Measurements from ENCODE around the gene PTPN23. TPM values are rescaled to one million over a fixed set of nuclear protein-coding genes. Genes with fewer than 3 reads are reported as not detected.

Gene PTPN23
- total and polyA plus RNA-seq, 2 experiments from 2014 or later: 17.1 to 18.7 TPM

DNA sequence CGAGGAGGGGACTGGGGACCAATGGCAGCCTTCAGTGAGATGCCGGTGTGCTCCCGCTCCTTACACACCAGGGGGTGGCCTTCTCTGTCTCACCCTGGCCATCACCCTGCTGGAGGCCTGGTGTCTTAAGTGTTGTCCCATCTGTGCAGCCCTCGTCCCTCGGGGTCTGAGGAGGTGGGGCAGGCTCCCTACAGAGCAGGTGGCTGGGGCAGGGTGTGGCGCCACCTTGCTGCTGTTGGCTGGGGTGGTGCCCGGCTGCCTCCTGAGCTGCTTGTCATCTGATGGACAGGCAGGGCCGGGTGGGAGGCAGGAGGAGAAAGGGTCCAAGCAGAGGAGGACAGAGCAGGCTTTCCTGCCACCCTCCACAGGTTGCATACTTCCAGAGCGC lies 25.9 kb downstream of the PTPN23 start:
- Histone ChIP-seq H3K4me3 (no peak overlapping the region), H3K36me3 (peaks cover 8% of the 10 kb centered on the region), H3K9me3 (ENCODE audit: low read depth) (no peaks in the 10 kb centered on the region), H3K27ac (no peak overlapping the region), H3K27me3 (no peaks in the 10 kb centered on the region), H3K4me1 (ENCODE audit: low read depth) (peaks cover 10% of the 10 kb centered on the region)
- DNase-seq (ENCODE audit: low read depth in 1 of 2, low spot score in 1 of 2): no peak
- TF ChIP-seq, protein P1, sequence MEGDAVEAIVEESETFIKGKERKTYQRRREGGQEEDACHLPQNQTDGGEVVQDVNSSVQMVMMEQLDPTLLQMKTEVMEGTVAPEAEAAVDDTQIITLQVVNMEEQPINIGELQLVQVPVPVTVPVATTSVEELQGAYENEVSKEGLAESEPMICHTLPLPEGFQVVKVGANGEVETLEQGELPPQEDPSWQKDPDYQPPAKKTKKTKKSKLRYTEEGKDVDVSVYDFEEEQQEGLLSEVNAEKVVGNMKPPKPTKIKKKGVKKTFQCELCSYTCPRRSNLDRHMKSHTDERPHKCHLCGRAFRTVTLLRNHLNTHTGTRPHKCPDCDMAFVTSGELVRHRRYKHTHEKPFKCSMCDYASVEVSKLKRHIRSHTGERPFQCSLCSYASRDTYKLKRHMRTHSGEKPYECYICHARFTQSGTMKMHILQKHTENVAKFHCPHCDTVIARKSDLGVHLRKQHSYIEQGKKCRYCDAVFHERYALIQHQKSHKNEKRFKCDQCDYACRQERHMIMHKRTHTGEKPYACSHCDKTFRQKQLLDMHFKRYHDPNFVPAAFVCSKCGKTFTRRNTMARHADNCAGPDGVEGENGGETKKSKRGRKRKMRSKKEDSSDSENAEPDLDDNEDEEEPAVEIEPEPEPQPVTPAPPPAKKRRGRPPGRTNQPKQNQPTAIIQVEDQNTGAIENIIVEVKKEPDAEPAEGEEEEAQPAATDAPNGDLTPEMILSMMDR (IDR thresholded peaks at IDR 0.05; ENCODE audit: low read depth, low read length): no peak

DNA sequence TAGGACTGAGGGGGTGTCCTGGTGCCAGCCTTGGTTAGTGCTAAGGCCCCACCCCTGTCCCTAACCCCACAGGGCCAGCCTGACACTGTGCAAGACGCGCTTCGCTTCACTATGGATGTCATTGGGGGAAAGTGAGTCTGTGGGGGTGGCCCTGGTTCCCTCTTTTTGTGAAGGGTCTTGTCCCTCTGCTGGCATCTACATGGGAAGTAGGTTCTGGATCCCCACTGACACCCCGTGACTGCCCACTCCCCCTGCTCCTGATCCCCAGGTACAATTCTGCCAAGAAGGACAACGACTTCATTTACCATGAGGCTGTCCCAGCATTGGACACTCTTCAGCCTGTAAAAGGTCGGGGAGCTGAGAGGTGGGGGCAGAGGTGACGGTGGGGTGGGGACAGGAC lies 26.4 kb downstream of the PTPN23 start:
- DNase-seq (ENCODE audit: low read depth in 1 of 2, low spot score in 1 of 2): no peak
- no peaks in the 10 kb centered on the region for H3K9me3 ChIP-seq (ENCODE audit: low read depth)
- peaks cover 13% of the 10 kb centered on the region for H3K36me3 ChIP-seq
- H3K27me3 ChIP-seq: no peaks in the 10 kb centered on the region
- H3K4me3 ChIP-seq: no peak overlapping the region
- TF ChIP-seq, protein P1 (IDR thresholded peaks at IDR 0.05; ENCODE audit: low read depth, low read length): no peak
- H3K4me1 ChIP-seq (ENCODE audit: low read depth): peaks cover 10% of the 10 kb centered on the region
- no peak overlapping the region for H3K27ac ChIP-seq

- DNase-seq (ENCODE audit: low read depth in 1 of 2, low spot score in 1 of 2): no peak
- H3K4me3 ChIP-seq: no peak overlapping the region
- H3K36me3 ChIP-seq: peaks cover 15% of the 10 kb centered on the region
- H3K9me3 ChIP-seq (ENCODE audit: low read depth): no peaks in the 10 kb centered on the region
- H3K27me3 ChIP-seq: no peaks in the 10 kb centered on the region
- no peak overlapping the region for H3K27ac ChIP-seq
- peaks cover 10% of the 10 kb centered on the region for H3K4me1 ChIP-seq (ENCODE audit: low read depth)
- TF ChIP-seq, protein P1 (IDR thresholded peaks at IDR 0.05; ENCODE audit: low read depth, low read length): no peak
Observed at GRCh38 chr3:47407896-47408838, 27.3 kb downstream of the PTPN23 start.

GRCh38 chr3:47408839-47409229 lies 28.0 kb downstream of the PTPN23 start:
- peaks cover 10% of the 10 kb centered on the region for H3K4me1 ChIP-seq (ENCODE audit: low read depth)
- no peak overlapping the region for H3K27ac ChIP-seq
- TF ChIP-seq, protein P1 (IDR thresholded peaks at IDR 0.05; ENCODE audit: low read depth, low read length): no peak
- peaks cover 21% of the 10 kb centered on the region for H3K36me3 ChIP-seq
- no peaks in the 10 kb centered on the region for H3K27me3 ChIP-seq
- H3K4me3 ChIP-seq: no peak overlapping the region
- H3K9me3 ChIP-seq (ENCODE audit: low read depth): no peaks in the 10 kb centered on the region
- no peak for DNase-seq (ENCODE audit: low read depth in 1 of 2, low spot score in 1 of 2)

DNA sequence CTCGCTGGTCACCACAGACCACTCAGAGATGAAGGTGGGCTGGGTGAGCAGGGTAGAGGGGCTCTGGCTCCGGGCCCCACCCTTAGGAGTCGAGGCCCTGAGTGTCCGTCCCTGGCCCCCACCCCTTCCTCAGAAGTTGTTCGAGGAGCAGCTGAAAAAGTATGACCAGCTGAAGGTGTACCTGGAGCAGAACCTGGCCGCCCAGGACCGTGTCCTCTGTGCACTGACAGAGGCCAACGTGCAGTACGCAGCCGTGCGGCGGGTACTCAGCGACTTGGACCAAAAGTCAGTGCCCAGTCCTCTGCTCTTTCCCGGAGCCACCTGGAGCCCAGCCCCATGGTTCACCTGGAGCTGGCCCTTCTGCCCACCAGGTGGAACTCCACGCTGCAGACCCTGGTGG lies 28.5 kb downstream of the PTPN23 start:
- no peak overlapping the region for H3K27ac ChIP-seq
- peaks cover 26% of the 10 kb centered on the region for H3K36me3 ChIP-seq
- no peaks in the 10 kb centered on the region for H3K27me3 ChIP-seq
- DNase-seq (ENCODE audit: low read depth in 1 of 2, low spot score in 1 of 2): no peak
- H3K9me3 ChIP-seq (ENCODE audit: low read depth): no peaks in the 10 kb centered on the region
- peaks cover 10% of the 10 kb centered on the region for H3K4me1 ChIP-seq (ENCODE audit: low read depth)
- TF ChIP-seq, protein P1 (IDR thresholded peaks at IDR 0.05; ENCODE audit: low read depth, low read length): no peak
- H3K4me3 ChIP-seq: no peak overlapping the region

All from cardiac muscle cell (in vitro differentiated cells and primary cell).